Peyer's patch (tissue), 4 donors: ENCODE measurements around the gene TEAD3. TPM values are rescaled to one million over a fixed set of nuclear protein-coding genes. Genes with fewer than 3 reads are reported as not detected.
A peak's percentile ranks its signal among the peaks of the same experiment; 100 is the strongest.

Experiments used
- DNase-seq, 3 donors: peaks; one replicate each; pipeline ENCODE4 v3.0.0-alpha.2; 2017 to 2019
- H3K27ac ChIP-seq, 4 donors: fragments of 200-600 bp; sonication (generic); one replicate each; pipeline ENCODE4 v1.5.1; 2016 to 2019
- H3K27me3 ChIP-seq, 2 donors: fragments of 200-600 bp; sonication (generic); one replicate each; pipeline ENCODE4 v1.5.1; 2019
- H3K36me3 ChIP-seq, 3 donors: fragments of 200-600 bp; sonication (generic); one replicate each; pipeline ENCODE4 v1.5.1; 2016 to 2019
- H3K4me1 ChIP-seq, 4 donors: fragments of 200-600 bp; sonication (generic); one replicate each; pipeline ENCODE4 v1.5.1; 2016 to 2019
- H3K4me3 ChIP-seq, 4 donors: fragments of 200-600 bp; sonication (generic); 1 replicate in 3 of 4; 2 replicates in 1 of 4; pipeline ENCODE4 v1.5.1; 2016 to 2019; ENCODE audit warnings: mild to moderate bottlenecking in 1 of 4
- H3K9me3 ChIP-seq, 4 donors: fragments of 200-600 bp; sonication (generic); one replicate each; pipeline ENCODE4 v1.5.1; 2016 to 2019; ENCODE audit warnings: mild to moderate bottlenecking in 1 of 4
- CTCF ChIP-seq, 6 experiments: fragments of 450-650 bp in 4 of 6; fragments of 200-600 bp in 2 of 6; sonication (generic) in 1 of 6; IDR thresholded peaks; one replicate each; pipeline ENCODE4 v1.5.1; 2017 to 2019; ENCODE audit warnings: antibody characterized with exemption in 6 of 6, mild to moderate bottlenecking in 3 of 6, moderate library complexity in 1 of 6
- POLR2A ChIP-seq, 2 donors: fragments of 450-650 bp; IDR thresholded peaks; one replicate each; pipeline ENCODE4 v1.5.1; 2017; ENCODE audit warnings: antibody characterized with exemption in 2 of 2, mild to moderate bottlenecking in 2 of 2, moderate library complexity in 2 of 2
- total RNA-seq, 4 donors: library from RNA; depleted of rRNA; stranded (reverse); fragments of >200 nt; gene quantifications; one replicate each; pipeline ENCODE4 v1.1.0, GENCODE V29; 2016

The TEAD3 gene
- total RNA-seq, 4 donors from 2014 or later = 10.7 to 32.9 (median 27.4) TPM

DNA sequence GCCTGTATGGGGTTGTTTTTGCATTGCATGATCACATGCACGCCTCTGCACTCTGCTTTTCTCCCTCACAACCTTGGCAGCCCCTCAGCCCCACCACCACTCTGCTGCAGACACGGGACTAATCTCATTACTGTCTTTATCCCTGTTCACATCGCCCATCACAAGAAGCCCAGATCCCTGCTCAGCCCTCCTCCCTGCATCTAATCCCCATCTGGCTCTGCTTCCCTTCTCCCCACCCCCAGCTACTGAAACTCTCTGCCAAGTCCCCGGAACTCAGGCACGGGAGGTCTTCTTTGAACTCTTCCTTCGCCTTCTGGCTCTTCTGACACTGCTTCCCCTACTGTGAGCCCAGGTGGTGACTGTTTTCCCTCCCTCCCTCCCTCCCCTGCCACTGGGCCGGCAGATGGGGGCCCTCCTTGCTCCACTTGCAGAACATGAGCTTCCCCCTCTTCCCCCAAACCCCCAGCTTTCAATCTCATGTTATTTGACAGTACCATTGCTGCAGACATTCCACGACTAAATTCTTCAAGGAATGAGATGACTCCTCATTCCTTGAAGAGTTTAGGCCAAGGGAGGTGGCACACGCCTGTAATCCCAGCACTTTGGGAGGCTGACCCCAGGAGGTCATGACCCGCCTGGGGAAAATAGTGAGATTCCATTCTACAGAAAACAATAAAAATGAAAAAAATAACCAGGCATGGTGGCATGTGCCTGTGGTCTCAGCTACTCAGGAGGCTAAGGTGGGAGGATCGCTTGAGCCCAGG, 37.7 kb upstream of the TEAD3 start:
- H3K4me1 ChIP-seq = no peaks in the 10 kb centered on the region
- no peak for TF ChIP-seq CTCF (IDR thresholded peaks at IDR 0.05)
- no peak for TF ChIP-seq POLR2A (IDR thresholded peaks at IDR 0.05)
- H3K27ac ChIP-seq = no peak overlapping the region
- no peaks in the 10 kb centered on the region for H3K9me3 ChIP-seq
- H3K36me3 ChIP-seq = no peaks in the 10 kb centered on the region
- no peaks in the 10 kb centered on the region for H3K27me3 ChIP-seq
- no peak overlapping the region for H3K4me3 ChIP-seq
- DNase-seq = no peak

DNA sequence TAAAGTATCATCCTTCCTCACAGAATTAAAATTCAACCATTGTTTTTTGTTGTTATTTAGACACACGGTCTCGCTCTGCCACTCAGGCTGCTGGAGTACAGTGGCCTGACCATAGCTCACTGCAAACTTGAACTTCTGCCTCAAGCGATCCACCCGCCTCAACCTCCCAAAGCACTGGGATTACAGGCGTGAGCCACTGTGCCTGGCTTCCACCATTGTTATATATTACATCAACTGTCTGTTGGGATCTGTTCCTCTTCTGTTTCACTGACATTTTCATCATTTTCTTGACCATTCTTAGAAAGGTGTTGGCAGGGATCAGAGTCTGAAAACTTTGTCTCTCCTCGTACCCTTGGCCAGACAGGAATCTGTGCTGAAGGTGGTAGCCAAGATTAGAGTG, 37.1 kb upstream of the TEAD3 start:
- TF ChIP-seq CTCF (IDR thresholded peaks at IDR 0.05) (no peak), POLR2A (IDR thresholded peaks at IDR 0.05) (no peak)
- Histone ChIP-seq H3K4me3 (no peak overlapping the region), H3K27ac (no peak overlapping the region)

GRCh38 chr6:35532126-35532525, 35.2 kb upstream of the TEAD3 start:
- no peaks in the 10 kb centered on the region for H3K36me3 ChIP-seq
- H3K27me3 ChIP-seq = no peaks in the 10 kb centered on the region
- no peaks in the 10 kb centered on the region for H3K4me1 ChIP-seq
- H3K9me3 ChIP-seq = no peaks in the 10 kb centered on the region
- no peak overlapping the region for H3K4me3 ChIP-seq
- no peak for DNase-seq
- TF ChIP-seq CTCF (IDR thresholded peaks at IDR 0.05) (no peak), POLR2A (IDR thresholded peaks at IDR 0.05) (no peak)
- H3K27ac ChIP-seq = no peak overlapping the region

More for the DNA sequence above, 37.1 kb upstream of the TEAD3 start:
- no peak for DNase-seq
- Histone ChIP-seq H3K9me3 (no peaks in the 10 kb centered on the region), H3K4me1 (no peaks in the 10 kb centered on the region), H3K27me3 (no peaks in the 10 kb centered on the region), H3K36me3 (no peaks in the 10 kb centered on the region)

DNA sequence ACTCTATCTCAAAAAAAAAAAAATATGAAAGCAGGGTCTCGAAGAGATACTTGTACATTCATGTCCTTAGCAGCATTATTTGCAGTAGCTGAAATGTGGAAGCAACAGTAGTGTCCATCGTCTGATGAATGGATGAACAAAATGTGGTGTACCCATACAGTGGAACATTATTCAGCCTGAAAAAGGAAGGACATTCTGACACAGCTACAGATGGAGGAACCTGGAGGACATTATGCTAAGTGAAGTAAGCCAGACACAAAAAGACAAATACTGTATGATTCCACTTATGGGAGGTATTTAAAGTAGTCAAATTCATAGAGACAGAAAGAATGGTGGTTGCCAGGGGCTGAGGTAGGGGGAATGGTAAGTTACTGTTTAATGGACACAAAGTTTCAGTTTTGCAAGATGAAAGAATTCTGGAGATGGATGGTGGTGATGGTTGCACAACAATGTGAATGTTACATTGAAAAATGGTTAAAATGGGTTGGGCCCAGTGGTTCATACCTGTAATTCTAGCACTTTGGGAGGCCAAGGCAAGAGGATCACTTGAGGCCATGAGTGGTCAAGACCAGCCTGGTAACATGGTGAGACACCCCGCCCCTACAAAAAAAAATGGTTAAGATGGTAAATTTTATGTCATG, 27.6 kb upstream of the TEAD3 start:
- Histone ChIP-seq H3K4me3 (no peak overlapping the region), H3K36me3 (no peaks in the 10 kb centered on the region), H3K9me3 (no peaks in the 10 kb centered on the region), H3K27me3 (no peaks in the 10 kb centered on the region), H3K4me1 (no peaks in the 10 kb centered on the region), H3K27ac (no peak overlapping the region)
- no peak for TF ChIP-seq CTCF (IDR thresholded peaks at IDR 0.05)
- TF ChIP-seq POLR2A (IDR thresholded peaks at IDR 0.05) = no peak
- DNase-seq = no peak

DNA sequence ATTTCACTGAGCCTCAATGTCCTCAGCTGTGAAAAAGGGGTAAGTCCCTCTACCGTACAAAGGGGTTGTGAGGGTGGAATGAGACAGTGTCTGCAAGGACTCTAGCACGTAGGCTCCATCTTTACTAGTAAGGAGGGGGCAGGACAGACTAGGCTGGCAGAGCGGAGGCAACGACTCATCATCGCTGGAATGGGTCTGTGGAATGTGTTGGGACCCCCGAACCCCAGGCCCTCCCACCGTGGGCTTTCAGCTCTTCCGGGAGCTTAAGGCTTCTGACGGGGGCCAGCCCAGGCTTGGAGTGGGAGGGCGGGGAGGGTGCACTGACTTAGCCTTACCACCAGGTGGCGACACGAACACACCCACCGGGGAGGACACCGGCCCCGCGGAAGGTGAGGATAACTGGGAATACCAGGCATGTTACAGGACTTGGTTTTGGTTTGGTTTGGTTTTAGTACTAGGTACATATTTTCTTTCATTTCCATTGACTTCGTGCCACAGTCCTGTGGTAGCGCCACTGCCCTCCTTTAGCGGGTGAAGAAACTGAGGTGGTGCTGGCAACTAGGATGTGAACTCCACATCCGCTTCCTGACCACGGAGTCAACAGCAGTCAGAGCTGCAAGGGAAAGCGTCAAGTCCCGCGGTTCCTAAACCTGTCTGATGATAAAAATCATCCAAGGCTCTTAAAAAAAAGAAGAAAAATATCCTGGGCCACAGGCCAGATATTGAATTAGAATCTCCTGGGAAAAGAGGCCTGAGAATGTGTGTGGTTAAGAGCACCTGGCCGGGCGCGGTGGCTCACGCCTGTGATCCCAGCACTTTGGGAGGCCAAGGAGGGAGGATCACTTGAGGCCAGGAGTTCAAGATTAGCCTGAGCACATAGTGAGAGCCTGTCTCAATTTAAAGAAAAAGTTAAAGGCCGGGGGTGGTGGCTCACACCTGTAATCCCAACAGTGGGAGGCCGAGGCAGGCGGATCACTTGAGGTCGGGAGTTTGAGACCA, 26.1 kb upstream of the TEAD3 start:
- Histone ChIP-seq H3K36me3 (no peaks in the 10 kb centered on the region), H3K27me3 (no peaks in the 10 kb centered on the region), H3K27ac (no peak overlapping the region), H3K4me3 (peak overlapping the region in 1 of 4 donors; percentile 10), H3K9me3 (no peaks in the 10 kb centered on the region), H3K4me1 (no peaks in the 10 kb centered on the region)
- DNase-seq = peak; percentile 64 to 84 (median 83)
- TF ChIP-seq CTCF (IDR thresholded peaks at IDR 0.05) (peak; percentile 90 to 99 (median 94)), POLR2A (IDR thresholded peaks at IDR 0.05) (no peak)
